GM12891 (cell line): Measurements from ENCODE around the gene CNNM2.

Experiments
- PAX5 ChIP-seq: IDR thresholded peaks from 2 replicates; pipeline ENCODE4 v1.6.1; 2011; ENCODE audit warnings: low read length, moderate library complexity, mild to moderate bottlenecking; ENCODE audit not compliant: insufficient read depth, severe bottlenecking
- POLR2A ChIP-seq: IDR thresholded peaks from 2 replicates; pipeline ENCODE4 v1.6.1; 2011; ENCODE audit warnings: low read depth, low read length, control low read depth
- POLR2AphosphoS5 ChIP-seq: IDR thresholded peaks from 2 replicates; pipeline ENCODE4 v1.6.1; 2011; ENCODE audit warnings: low read depth, low read length, control low read depth
- TAF1 ChIP-seq: IDR thresholded peaks from 2 replicates; pipeline ENCODE4 v1.6.1; 2011; ENCODE audit warnings: low read depth, low read length, control low read depth

GRCh38 chr10:102984086-102984485 lies 66.0 kb downstream of the CNNM2 start:
- no peak for TF ChIP-seq POLR2A
- no peak for TF ChIP-seq TAF1
- no peak for TF ChIP-seq POLR2AphosphoS5
- no peak for TF ChIP-seq PAX5
